Measurements from ENCODE around the gene DCLK3. TPM values are rescaled to one million over a fixed set of nuclear protein-coding genes. Genes with fewer than 3 reads are reported as not detected.
A peak's percentile ranks its signal among the peaks of the same experiment; 100 is the strongest.

Gene DCLK3
- total RNA-seq, 1 experiment from 2014 or later, result 1.4 TPM

- Histone ChIP-seq H3K23ac (ENCODE audit: insufficient read length, low read depth, low read length) (no peak overlapping the region), H3K9me3 (ENCODE audit: control insufficient read depth, low read depth, low read length) (no peaks in the 10 kb centered on the region), H2BK20ac (ENCODE audit: low read depth, low read length, poor library complexity, severe bottlenecking) (no peak overlapping the region), H2BK5ac (ENCODE audit: insufficient read length, low read length) (no peak overlapping the region), H3K79me1 (ENCODE audit: insufficient read depth, low read depth, low read length, poor library complexity, severe bottlenecking) (no peaks in the 10 kb centered on the region), H2BK15ac (ENCODE audit: low read depth, low read length) (no peak overlapping the region), H4K5ac (ENCODE audit: insufficient read length, low read depth, low read length) (no peak overlapping the region), H3K4me1 (ENCODE audit: insufficient read depth, low read length) (no peaks in the 10 kb centered on the region; the same call in 1 of the 2 replicates), H3K9ac (ENCODE audit: extremely low read depth, insufficient read length, low read length) (no peak overlapping the region), H2BK12ac (ENCODE audit: insufficient read length, low read depth, low read length) (no peak overlapping the region), H3K4me2 (ENCODE audit: insufficient read depth, insufficient read length, low read length) (peak overlapping the region; percentile 62), H3K4ac (ENCODE audit: low read depth, low read length) (no peak overlapping the region), H2AK5ac (ENCODE audit: insufficient read length, low read length) (no peak overlapping the region), H3T11ph (ENCODE audit: low read length) (no peak overlapping the region), H3K18ac (ENCODE audit: insufficient read length, low read depth, low read length) (no peak overlapping the region), H3K27ac (ENCODE audit: insufficient read length, low read depth, low read length) (no peak overlapping the region), H4K20me1 (ENCODE audit: control insufficient read depth, insufficient read depth, insufficient read length) (no peaks in the 10 kb centered on the region), H3K56ac (ENCODE audit: insufficient read length, low read depth, low read length) (no peak overlapping the region), H4K8ac (replicated peaks; ENCODE audit: insufficient read length, low read depth, low read length) (no peak overlapping the region), H3K79me2 (ENCODE audit: insufficient read depth, low read length) (no peaks in the 10 kb centered on the region), H3K27me3 (ENCODE audit: insufficient read depth, low read length) (peaks cover 14% of the 10 kb centered on the region; the same call in 1 of the 2 replicates), H3K14ac (ENCODE audit: insufficient read depth, low read length) (no peak overlapping the region), H4K91ac (ENCODE audit: insufficient read length, low read depth, low read length) (no peak overlapping the region), H3K23me2 (ENCODE audit: insufficient read length, low read depth, low read length, poor library complexity, severe bottlenecking) (peaks cover 10% of the 10 kb centered on the region), H2BK120ac (ENCODE audit: low read depth, low read length, poor library complexity, severe bottlenecking) (no peak overlapping the region), H2AFZ (ENCODE audit: low read length) (no peak overlapping the region)
- Mint-ChIP-seq H3K4me1 (peaks cover 15 to 17% of the 10 kb centered on the region in 2 experiments), H3K9me3 (no peaks in the 10 kb centered on the region; a peak in 1 of 5 replicates), H3K27me3 (ENCODE audit: low read depth) (peaks cover 64% of the 10 kb centered on the region), H3K27ac (no peak overlapping the region), H3K36me3 (ENCODE audit: insufficient read depth in 1 of 3, low read depth in 3 of 3) (no peaks in the 10 kb centered on the region; a peak in 2 of 7 replicates), H3K4me3 (peak overlapping the region; percentile 67 to 83)
- no CpG with 5 or more reads among the region's 10 CpGs for WGBS (ENCODE audit: extremely low coverage, insufficient read length, low lambda C conversion rate)
- no peak for TF ChIP-seq CTCF (conservative IDR thresholded peaks at IDR 0.05)
- DNase-seq, result peak; percentile 60
These were observed 1.2 kb downstream of the DCLK3 start for GRCh38 chr3:36762918-36763849.

Measured in H9 (cell line).